Esophagus muscularis mucosa (tissue), 4 donors: Measurements from ENCODE around the gene LXN.

Experiments
- CTCF ChIP-seq, 3 experiments: fragments of 200-600 bp in 2 of 3; fragments of 450-650 bp in 1 of 3; sonication (generic) in 2 of 3; IDR thresholded peaks; one replicate each; pipeline ENCODE4 v1.5.1; 2017 to 2019; ENCODE audit warnings: antibody characterized with exemption in 3 of 3, mild to moderate bottlenecking in 2 of 3, moderate library complexity in 1 of 3
- EP300 ChIP-seq: sonication (generic); formaldehyde crosslinking; IDR thresholded peaks from one replicate; pipeline ENCODE4 v1.6.1; 2017; ENCODE audit warnings: antibody characterized with exemption
- POLR2A ChIP-seq: fragments of 450-650 bp; IDR thresholded peaks from one replicate; pipeline ENCODE4 v1.6.1; 2017; ENCODE audit warnings: antibody characterized with exemption, moderate library complexity, mild to moderate bottlenecking, low read depth
- POLR2AphosphoS5 ChIP-seq, 2 donors: sonication (generic); formaldehyde crosslinking; IDR thresholded peaks; one replicate each; pipeline ENCODE4 v1.6.1; 2017; ENCODE audit warnings: antibody characterized with exemption in 2 of 2

- no peak for TF ChIP-seq POLR2A
- TF ChIP-seq EP300 = no peak
- no peak for TF ChIP-seq CTCF (IDR thresholded peaks at IDR 0.05)
- no peak for TF ChIP-seq POLR2AphosphoS5 (IDR thresholded peaks at IDR 0.05)
Observed at GRCh38 chr3:158631981-158632380, 40.5 kb downstream of the LXN start.
